ENCODE results near the gene CCDC107.

- TF ChIP-seq POLR2A (IDR thresholded peaks at IDR 0.05; ENCODE audit: low read depth, low read length) (no peak), POLR2AphosphoS5 (IDR thresholded peaks at IDR 0.05; ENCODE audit: low read depth, low read length) (no peak)
These were observed 1.1 kb upstream of the CCDC107 start for GRCh38 chr9:35656831-35657545.
